HepG2 (cell line): ENCODE results near the gene SMIM43.

ENCODE experiments used
- ATM ChIP-seq: fragments of 450-650 bp; IDR thresholded peaks from 2 replicates; pipeline ENCODE4 v1.7.1; 2017; ENCODE audit warnings: mild to moderate bottlenecking, borderline replicate concordance
- KAT7 ChIP-seq: IDR thresholded peaks from 2 replicates; pipeline ENCODE4 v1.6.1; 2018; ENCODE audit warnings: borderline replicate concordance, missing compliant biosample characterization
- NFYB ChIP-seq: sonication (generic); formaldehyde crosslinking; IDR thresholded peaks from 2 replicates; pipeline ENCODE4 v1.4.0; 2020; ENCODE audit warnings: missing genetic modification reagents
- POLR2AphosphoS5 ChIP-seq: IDR thresholded peaks from 2 replicates; pipeline ENCODE4 v1.6.1; 2012; ENCODE audit warnings: low read depth, low read length
- STAG1 ChIP-seq: sonication (generic); formaldehyde crosslinking; IDR thresholded peaks from 2 replicates; pipeline ENCODE4 v1.4.0; 2020; ENCODE audit warnings: missing genetic modification reagents
- TAF15 ChIP-seq: fragments of 200-400 bp; formaldehyde crosslinking; IDR thresholded peaks from one replicate; pipeline ENCODE4 v1.6.1; 2018; ENCODE audit warnings: mild to moderate bottlenecking, low read depth, low read length; ENCODE audit not compliant: poor library complexity, severe bottlenecking
- XRCC5 ChIP-seq: fragments of 200-400 bp; formaldehyde crosslinking; optimal IDR thresholded peaks from 2 replicates; pipeline ENCODE3; 2017; ENCODE audit warnings: mild to moderate bottlenecking, low read length
- YEATS2 ChIP-seq: sonication (generic); formaldehyde crosslinking; IDR thresholded peaks from 2 replicates; pipeline ENCODE4 v1.4.0; 2020; ENCODE audit warnings: missing genetic modification reagents, borderline replicate concordance
- ZBTB26 ChIP-seq: IDR thresholded peaks from 2 replicates; pipeline ENCODE4 v1.6.1; 2016; ENCODE audit warnings: missing compliant biosample characterization, missing genetic modification reagents, borderline replicate concordance
- TF ChIP-seq, protein P1 (sequence below): fragments of 450-650 bp; IDR thresholded peaks from 2 replicates; pipeline ENCODE4 v1.6.1; 2016
- TF ChIP-seq, protein P2 (sequence below): sonication (generic); formaldehyde crosslinking; IDR thresholded peaks from 2 replicates; pipeline ENCODE4 v1.5.0; 2020; ENCODE audit warnings: missing genetic modification reagents, mild to moderate bottlenecking, borderline replicate concordance

GRCh38 chr4:121712783-121713182, 52.2 kb downstream of the SMIM43 start:
- TF ChIP-seq, protein P1, sequence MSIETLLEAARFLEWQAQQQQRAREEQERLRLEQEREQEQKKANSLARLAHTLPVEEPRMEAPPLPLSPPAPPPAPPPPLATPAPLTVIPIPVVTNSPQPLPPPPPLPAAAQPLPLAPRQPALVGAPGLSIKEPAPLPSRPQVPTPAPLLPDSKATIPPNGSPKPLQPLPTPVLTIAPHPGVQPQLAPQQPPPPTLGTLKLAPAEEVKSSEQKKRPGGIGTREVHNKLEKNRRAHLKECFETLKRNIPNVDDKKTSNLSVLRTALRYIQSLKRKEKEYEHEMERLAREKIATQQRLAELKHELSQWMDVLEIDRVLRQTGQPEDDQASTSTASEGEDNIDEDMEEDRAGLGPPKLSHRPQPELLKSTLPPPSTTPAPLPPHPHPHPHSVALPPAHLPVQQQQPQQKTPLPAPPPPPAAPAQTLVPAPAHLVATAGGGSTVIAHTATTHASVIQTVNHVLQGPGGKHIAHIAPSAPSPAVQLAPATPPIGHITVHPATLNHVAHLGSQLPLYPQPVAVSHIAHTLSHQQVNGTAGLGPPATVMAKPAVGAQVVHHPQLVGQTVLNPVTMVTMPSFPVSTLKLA, result no peak
- TF ChIP-seq TAF15, result no peak
- TF ChIP-seq NFYB (CRISPR knock-in tag), result no peak
- TF ChIP-seq ZBTB26, result no peak
- TF ChIP-seq KAT7 (CRISPR knock-in tag), result no peak
- TF ChIP-seq ATM, result no peak
- TF ChIP-seq, protein P2, sequence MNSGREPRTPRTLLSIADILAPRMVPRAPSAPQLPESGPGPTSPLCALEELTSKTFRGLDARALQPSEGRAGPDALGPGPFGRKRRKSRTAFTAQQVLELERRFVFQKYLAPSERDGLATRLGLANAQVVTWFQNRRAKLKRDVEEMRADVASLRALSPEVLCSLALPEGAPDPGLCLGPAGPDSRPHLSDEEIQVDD (CRISPR knock-in tag), result no peak
- TF ChIP-seq YEATS2 (CRISPR knock-in tag), result no peak
- TF ChIP-seq XRCC5, result no peak
- TF ChIP-seq STAG1 (CRISPR knock-in tag), result no peak
- TF ChIP-seq POLR2AphosphoS5, result no peak
